Measurements from ENCODE around the gene GSAP. TPM values are rescaled to one million over a fixed set of nuclear protein-coding genes. Genes with fewer than 3 reads are reported as not detected.

The GSAP gene
- total RNA-seq, 1 experiment from 2014 or later = 39.7 TPM

- DNase-seq (ENCODE audit: extremely low read depth, low read depth) = peak; percentile 96
Measured at GRCh38 chr7:77331938-77332695, 84.0 kb downstream of the GSAP start.

GRCh38 chr7:77330169-77330882, 85.8 kb downstream of the GSAP start:
- peak; percentile 51 for DNase-seq (ENCODE audit: extremely low read depth, low read depth)

GRCh38 chr7:77329466-77330168, 86.5 kb downstream of the GSAP start:
- DNase-seq (ENCODE audit: extremely low read depth, low read depth) = no peak

- DNase-seq (ENCODE audit: extremely low read depth, low read depth) = no peak
Measured at GRCh38 chr7:77328669-77329068, 87.5 kb downstream of the GSAP start.

- peak; percentile 42 for DNase-seq (ENCODE audit: extremely low read depth, low read depth)
Measured at GRCh38 chr7:77327932-77328628, 88.1 kb downstream of the GSAP start.

GRCh38 chr7:77327067-77327931, 88.8 kb downstream of the GSAP start:
- peak; percentile 97 for DNase-seq (ENCODE audit: extremely low read depth, low read depth)

- DNase-seq (ENCODE audit: extremely low read depth, low read depth) = peak; percentile 96
Measured at GRCh38 chr7:77326131-77326530, 90.0 kb downstream of the GSAP start.

- DNase-seq (ENCODE audit: extremely low read depth, low read depth) = no peak
Measured at GRCh38 chr7:77321300-77321699, 94.8 kb downstream of the GSAP start.

- no peak for DNase-seq (ENCODE audit: extremely low read depth, low read depth)
Measured at GRCh38 chr7:77320714-77321113, 95.4 kb downstream of the GSAP start.

- no peak for DNase-seq (ENCODE audit: extremely low read depth, low read depth)
Measured at GRCh38 chr7:77320137-77320536, 96.0 kb downstream of the GSAP start.

- DNase-seq (ENCODE audit: extremely low read depth, low read depth) = no peak
Measured at GRCh38 chr7:77318019-77318418, 98.1 kb downstream of the GSAP start.

- DNase-seq (ENCODE audit: extremely low read depth, low read depth) = no peak
Measured at GRCh38 chr7:77316219-77316978, 99.8 kb downstream of the GSAP start.

- DNase-seq (ENCODE audit: extremely low read depth, low read depth) = no peak
Measured at GRCh38 chr7:77315182-77315591, 101.0 kb downstream of the GSAP start.

- no peak for DNase-seq (ENCODE audit: extremely low read depth, low read depth)
Measured at GRCh38 chr7:77313876-77314480, 102.2 kb downstream of the GSAP start.

GRCh38 chr7:77313085-77313484, 103.1 kb downstream of the GSAP start:
- DNase-seq (ENCODE audit: extremely low read depth, low read depth) = no peak

- DNase-seq (ENCODE audit: extremely low read depth, low read depth) = no peak
Measured at GRCh38 chr7:77310982-77311381, 105.2 kb downstream of the GSAP start.

- no peak for DNase-seq (ENCODE audit: extremely low read depth, low read depth)
Measured at GRCh38 chr7:77309714-77310220, 106.4 kb downstream of the GSAP start.

- no peak for DNase-seq (ENCODE audit: extremely low read depth, low read depth)
Measured at GRCh38 chr7:77308792-77309191, 107.4 kb downstream of the GSAP start.
